NCI-H226 (cell line): ENCODE measurements around the gene APBA1.

Experiments
- DNase-seq: peaks from one replicate; pipeline ENCODE4 v3.0.0-alpha.2; 2015

APBA1 gene

GRCh38 chr9:69516353-69517322 is 155.5 kb downstream of the APBA1 start:
- DNase-seq = no peak

GRCh38 chr9:69515810-69516209 is 156.4 kb downstream of the APBA1 start:
- DNase-seq = no peak

- DNase-seq = no peak
Measured at GRCh38 chr9:69513141-69513820, 158.9 kb downstream of the APBA1 start.

- DNase-seq = no peak
Measured at GRCh38 chr9:69504058-69504457, 168.1 kb downstream of the APBA1 start.

- no peak for DNase-seq
Measured at GRCh38 chr9:69502671-69503301, 169.4 kb downstream of the APBA1 start.

- DNase-seq = no peak
Measured at GRCh38 chr9:69500896-69501295, 171.3 kb downstream of the APBA1 start.

- DNase-seq = no peak
Measured at GRCh38 chr9:69499959-69500358, 172.2 kb downstream of the APBA1 start.

GRCh38 chr9:69499407-69499806 is 172.8 kb downstream of the APBA1 start:
- no peak for DNase-seq

GRCh38 chr9:69498470-69498869 is 173.7 kb downstream of the APBA1 start:
- DNase-seq = no peak

- DNase-seq = no peak
Measured at GRCh38 chr9:69497816-69498215, 174.4 kb downstream of the APBA1 start.

- DNase-seq = no peak
Measured at GRCh38 chr9:69496846-69497450, 175.2 kb downstream of the APBA1 start.

GRCh38 chr9:69495296-69495695 is 176.9 kb downstream of the APBA1 start:
- DNase-seq = no peak

GRCh38 chr9:69494763-69495162 is 177.4 kb downstream of the APBA1 start:
- no peak for DNase-seq

- no peak for DNase-seq
Measured at GRCh38 chr9:69494208-69494607, 178.0 kb downstream of the APBA1 start.

- no peak for DNase-seq
Measured at GRCh38 chr9:69486498-69486897, 185.7 kb downstream of the APBA1 start.

- no peak for DNase-seq
Measured at GRCh38 chr9:69485466-69485865, 186.7 kb downstream of the APBA1 start.

GRCh38 chr9:69483886-69484422 is 188.2 kb downstream of the APBA1 start:
- DNase-seq = no peak

- no peak for DNase-seq
Measured at GRCh38 chr9:69476797-69477196, 195.4 kb downstream of the APBA1 start.

- DNase-seq = no peak
Measured at GRCh38 chr9:69476016-69476415, 196.2 kb downstream of the APBA1 start.

- DNase-seq = no peak
Measured at GRCh38 chr9:69474821-69475220, 197.3 kb downstream of the APBA1 start.

- DNase-seq = no peak
Measured at GRCh38 chr9:69472101-69472620, 200.0 kb downstream of the APBA1 start.

GRCh38 chr9:69471433-69471832 is 200.7 kb downstream of the APBA1 start:
- DNase-seq = no peak
